GM15510 (cell line): ENCODE measurements around the gene KPNB1.

Source experiments
- POLR2A ChIP-seq: IDR thresholded peaks from 3 replicates; pipeline ENCODE4 v1.6.1; 2011; ENCODE audit warnings: borderline replicate concordance; ENCODE audit not compliant: insufficient read length; ENCODE audit errors: extremely low read depth

The KPNB1 gene

DNA sequence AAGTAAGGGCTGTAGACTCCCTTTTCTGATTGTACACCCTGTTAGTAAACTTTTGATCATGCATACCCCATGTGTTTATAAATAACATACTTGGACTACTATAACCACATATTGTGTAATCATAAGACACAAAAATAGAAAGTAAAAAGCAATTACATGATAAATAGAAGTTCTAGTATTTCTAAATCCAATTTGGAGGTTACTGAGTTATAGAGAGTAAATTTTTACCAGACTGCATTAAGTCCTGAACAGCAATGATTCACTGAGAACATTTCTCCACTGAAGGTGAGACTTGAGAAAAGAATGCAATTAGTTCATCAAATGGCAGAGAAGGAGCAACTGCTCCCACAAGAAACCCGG, 36.5 kb downstream of the KPNB1 start:
- TF ChIP-seq POLR2A, result no peak

DNA sequence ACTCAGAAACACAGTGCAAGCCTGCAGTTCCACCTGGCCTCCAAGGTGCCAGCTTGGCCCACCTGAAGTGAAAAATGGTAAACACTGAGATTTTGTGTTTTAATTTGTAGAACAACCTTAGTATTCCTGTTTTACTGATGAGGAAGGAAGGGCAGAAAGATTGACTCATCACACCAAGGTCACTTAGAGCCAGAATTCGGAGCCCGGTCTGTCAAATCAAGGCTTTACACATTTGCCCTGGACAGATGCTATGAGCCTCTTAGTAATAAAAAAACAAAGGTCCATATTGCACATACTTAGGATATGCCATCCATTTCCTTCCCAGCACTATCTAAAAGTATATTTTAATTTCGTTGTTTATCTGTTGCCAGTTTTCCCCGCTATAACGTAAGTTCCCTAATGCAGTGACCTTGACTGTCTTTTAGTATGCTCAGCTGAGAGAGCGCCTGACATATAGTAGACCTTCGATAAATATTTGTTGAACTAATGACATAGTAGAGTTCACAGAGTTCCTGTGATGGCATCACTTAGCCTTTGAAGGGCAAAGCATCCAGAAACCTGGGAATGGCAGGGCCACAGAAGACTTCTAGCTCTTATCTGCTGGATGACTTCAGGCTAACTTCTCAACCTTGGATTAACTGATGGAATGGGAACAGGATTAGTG, 37.1 kb downstream of the KPNB1 start:
- TF ChIP-seq POLR2A, result no peak

DNA sequence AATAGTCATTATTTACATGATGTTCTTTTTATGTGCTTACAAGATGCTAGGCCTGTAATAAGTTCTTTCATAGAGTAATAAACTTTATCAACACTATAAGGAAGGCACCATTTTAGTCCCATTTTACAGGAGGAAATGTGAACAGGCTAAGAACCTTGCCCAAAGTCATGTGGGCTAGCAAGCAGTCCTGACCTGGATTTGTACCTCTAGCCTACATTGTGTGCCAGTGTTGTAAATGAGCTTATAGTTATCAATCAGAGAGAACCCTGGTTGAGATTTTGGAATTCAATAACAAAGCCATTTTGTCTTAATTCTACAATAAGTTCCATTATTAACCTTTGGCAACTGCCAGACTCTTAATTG, 37.6 kb downstream of the KPNB1 start:
- TF ChIP-seq POLR2A, result no peak

DNA sequence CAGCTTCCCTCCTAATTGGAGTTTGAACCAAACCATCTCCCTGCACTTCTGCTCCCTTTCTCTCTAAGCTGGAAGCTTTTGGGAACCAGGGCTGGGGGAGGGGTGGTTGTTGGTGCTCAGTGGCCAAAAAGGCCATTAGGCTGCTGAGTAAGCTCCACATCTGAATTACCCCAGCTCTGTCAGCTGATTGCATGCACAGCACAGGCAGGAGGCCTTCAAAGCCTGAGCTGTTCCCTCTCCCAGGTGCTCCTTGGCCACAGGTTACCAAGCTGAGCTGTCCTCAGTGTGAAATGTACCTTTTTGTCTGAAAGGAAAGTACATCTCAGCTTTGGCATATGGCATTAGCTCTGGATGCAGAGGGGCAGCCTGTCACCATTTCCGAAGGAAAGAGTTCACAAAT, 38.0 kb downstream of the KPNB1 start:
- TF ChIP-seq POLR2A, result no peak

DNA sequence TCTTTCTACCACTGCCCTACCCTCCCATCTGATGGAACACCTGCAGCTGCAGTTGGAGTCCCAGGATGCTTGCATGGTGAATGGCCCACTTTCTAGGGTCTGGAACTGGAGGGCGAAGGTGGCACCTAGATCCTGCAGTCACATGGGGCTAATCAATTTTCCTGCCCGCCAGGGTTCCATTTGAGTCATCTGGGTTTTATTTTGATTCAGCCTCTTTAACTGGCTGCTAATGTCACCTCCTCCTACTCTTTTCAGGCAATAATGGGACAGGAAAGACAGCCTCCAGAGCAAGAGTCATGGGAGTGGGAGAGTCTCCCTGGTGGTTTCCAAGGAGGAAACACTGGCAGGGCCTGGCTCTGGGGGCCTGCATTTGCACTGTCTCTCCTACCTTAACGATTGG, 40.4 kb downstream of the KPNB1 start:
- TF ChIP-seq POLR2A, result no peak

DNA sequence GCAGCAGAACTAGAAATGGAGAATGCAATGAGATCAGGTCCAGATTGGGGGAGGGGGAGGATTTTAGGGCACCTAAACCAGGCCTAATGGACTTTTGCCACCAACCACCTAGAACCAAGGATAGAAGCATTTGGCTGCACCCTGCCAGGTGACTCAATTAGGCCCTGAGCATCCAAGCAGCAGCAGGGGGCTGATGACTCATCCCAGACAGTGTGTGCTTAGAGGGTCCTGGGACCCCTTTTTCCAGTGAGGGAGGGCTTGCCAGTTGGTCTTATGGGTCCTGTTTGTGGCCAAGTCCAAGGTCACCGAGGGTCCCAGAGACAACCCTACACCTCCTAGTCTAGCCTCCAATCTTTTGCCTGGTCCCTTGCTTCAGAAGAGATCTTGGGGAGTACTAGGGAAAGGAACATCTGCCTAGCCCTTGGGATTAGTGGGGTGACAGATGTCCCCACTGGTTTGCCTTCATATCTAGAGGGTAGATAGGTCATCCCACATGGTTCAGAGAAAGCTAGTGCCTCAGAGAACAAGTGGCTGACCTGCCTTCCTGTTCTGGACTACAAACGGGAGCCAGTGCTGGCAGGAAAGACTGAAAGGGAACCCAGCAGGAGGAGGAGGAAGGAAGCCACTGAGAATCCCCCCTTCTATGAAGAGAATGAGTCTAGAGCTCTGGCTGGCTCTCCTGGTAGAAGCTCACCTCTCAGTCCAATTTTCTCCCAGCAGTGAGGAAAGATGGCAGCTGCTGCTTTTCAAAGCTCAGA, 42.6 kb downstream of the KPNB1 start:
- no peak for TF ChIP-seq POLR2A

DNA sequence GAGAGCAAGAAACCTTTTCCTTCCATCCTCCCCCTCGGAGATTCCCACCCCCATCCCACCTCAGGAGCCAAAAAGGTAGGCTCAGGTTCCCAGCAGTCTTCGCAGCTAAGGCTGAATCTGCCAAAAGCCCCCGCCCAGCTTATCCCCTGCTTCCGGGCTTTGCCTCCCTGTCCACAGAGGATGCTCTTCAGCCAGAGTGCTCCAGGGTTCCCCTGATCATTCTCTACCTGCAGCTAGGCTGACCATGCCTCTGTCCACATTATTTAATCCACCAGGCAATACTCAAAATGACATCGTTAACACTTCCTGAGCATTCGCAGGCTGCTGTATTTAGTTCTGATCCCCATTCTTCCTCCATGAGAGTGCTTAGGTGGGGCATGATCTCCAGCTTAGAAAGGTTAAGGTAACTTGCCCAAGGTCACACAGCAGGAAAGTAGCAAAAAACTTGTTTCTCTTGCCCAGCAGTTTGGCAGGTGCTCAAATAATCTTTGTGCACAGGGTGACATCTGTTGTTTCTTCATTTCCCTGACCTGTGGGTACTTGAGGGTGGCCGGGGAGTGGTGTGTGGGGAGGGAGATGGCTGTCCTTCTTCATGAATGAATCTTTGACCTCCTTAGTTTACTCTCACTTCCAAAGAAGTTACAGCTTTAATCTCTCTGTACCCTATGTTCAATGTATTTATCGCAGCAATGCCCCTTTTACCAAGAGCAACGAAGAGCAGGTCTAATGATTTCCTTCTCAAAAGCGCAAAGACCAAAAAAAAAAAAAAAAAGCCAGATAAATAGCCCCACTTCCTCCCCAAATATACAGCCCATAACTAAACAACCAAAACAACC, 43.4 kb downstream of the KPNB1 start:
- TF ChIP-seq POLR2A, result no peak

DNA sequence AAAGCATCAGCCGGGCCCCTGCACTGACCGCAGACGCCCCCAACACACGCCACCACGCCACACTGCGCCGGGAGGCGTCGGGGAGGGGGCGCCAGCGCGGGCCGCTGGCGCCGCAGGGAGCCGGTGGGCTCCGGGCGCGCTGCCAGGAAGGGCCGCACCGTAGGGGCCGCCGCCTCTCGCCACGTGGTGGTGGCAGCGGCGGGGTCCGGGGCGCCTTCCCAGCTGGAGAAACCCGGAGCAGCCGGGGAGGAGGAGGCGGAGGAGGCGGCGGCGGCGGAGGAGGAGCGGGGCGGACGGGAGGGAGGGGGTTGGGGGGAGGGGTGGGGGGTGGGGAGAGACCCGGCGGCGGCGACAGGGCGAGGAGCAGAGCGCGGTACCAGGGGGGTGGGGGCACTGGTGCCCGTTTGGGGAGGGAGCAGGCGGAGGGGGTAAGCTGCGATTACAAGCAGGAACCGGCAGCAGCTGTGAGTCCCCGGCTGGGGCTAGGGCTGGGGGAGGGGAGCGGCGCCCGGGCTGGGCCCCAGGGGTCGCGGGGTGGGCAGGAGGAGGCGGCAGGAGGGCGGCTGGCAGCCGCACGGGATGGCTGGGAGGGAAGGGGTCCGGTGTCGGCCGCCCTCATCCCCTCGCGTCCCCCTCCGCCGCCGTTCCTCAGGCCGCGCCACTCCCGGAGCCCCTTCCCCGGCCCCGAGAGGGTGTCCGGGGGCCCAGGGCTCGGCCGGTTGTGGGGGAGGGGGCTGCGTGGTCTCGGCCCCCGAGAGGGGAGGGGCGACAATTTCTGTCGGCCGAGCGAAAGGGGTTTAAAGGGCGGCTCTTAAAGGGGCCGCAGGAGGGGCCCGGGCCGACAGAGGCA, 44.2 kb downstream of the KPNB1 start, which contains the start of gene TBKBP1:
TBKBP1 (plus strand) TSS at position 431 of the 850 bp plus-strand sequence. CDS start 1,952 bp downstream, outside the sequence.
- no peak for TF ChIP-seq POLR2A

DNA sequence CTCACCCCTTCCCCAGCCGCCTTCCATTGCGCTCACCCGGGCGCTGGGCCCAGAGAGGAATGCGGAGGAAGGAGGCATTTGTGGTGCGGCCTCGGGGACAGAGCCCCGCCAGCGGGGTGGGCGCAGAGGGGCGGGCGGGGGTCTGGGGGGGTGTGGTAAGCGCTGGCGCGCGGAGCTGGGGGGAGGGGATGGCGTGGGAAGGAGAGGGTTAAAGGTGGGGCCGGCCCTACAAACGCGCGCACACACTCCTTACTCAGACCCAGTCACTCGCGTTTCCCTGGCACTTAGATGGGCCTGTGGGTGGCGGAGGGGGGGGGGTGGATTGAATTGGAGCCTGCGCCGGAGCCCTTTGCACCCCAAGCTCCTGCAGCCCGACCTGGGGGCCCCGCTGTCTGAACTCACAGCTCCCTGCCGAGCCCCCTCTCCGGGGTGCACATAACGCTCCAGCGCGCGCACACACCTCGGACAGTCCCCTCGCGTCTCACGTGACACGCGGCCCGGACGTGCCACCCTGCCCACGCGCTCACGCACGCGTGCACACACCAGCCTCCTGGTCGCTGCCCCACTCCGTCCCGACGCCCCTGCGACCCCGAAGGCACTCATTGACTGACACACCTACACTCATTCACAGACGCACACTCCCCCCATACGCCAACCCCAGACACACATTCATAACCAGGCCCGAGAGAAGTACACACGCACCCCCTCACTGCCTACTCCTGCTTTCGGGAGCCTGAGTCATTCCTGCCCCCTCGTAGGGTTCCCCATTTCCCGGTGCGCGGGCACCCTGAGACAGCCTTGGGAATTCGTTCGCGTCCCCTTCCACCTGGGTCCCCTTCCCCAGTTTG, 45.1 kb downstream of the KPNB1 start:
- no peak for TF ChIP-seq POLR2A

DNA sequence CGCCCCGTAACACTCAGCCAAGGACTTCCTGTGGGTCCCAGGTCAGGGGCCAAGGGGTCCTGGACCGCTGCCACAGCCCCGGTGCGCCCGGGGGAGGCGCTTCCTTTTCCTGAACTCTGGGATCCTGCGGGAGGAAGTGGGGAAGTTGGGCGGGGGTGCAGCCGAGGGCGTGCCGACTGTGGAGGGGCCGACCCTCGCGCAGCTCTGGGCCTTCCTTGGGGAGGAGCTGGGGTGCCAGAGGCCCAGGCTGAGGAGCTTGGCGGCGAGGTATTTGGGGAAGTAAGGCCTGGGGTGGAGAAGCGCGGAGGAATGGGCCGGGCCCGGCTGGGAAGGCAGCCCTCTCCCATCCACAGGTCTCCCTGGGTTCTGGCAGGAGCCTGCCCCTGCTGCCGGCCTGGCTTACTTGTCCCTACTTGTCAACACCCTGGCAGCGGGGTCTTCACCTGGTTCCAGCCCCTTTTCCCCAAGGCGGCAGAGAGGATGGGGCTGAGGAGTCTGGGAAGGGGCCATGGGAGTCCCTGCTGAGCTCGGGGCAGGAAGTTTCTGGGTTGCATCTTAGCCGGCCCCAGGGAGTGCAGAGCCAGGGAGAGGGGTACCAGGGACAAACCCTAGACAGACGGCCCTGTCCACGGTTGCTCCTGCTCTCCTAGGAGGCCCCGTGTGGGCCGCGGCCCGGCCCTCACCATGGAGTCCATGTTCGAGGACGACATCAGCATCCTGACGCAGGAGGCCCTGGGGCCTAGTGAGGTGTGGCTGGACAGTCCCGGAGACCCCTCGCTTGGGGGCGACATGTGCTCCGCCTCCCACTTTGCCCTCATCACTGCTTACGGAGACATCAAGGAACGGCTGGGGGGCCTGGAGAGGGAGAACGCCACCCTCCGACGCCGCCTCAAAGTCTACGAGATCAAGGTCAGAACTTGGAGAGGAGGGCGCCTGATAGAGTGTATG, 46.0 kb downstream of the KPNB1 start:
- TF ChIP-seq POLR2A, result no peak

DNA sequence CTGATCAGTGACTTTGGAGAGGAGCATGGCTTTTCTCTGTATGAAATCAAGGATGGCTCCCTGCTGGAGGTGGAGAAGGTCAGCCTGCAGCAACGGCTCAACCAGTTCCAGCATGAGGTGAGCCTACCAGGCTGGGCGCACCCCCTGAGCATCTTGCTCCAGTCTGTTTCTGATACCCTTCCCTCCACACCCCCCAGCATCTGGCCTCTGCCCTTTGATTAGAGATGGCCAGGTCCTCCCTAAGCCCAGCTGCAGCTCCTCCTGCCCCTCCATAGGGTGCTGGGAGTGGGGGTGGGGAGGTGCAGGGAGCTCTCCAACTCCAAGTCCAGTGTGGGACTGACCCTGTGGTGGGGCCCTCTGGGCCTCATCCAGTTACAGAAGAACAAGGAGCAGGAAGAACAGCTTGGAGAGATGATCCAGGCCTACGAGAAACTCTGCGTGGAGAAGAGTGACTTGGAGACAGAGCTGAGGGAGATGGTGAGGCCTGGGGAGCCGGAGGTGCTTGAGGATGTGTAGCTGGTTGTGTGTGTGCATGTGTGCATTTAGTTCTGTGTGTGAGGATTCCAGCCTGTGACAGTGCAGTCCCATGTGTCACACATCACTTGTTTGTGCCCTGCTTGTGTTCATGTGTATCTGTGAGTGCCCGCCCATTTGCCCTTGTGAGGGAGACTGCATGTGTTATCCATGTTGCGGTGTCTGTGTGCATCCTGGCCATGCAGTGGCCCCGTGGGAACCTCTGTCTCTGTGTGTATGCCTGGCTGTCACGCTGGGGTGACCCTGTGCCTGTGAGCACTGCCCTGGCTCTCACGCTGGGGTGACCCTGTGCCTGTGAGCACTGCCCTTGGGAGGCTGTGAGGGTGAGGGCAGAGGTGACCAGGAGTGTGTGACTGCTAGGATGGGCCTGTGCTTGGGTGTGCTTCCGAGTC, 47.3 kb downstream of the KPNB1 start:
- TF ChIP-seq POLR2A, result no peak

DNA sequence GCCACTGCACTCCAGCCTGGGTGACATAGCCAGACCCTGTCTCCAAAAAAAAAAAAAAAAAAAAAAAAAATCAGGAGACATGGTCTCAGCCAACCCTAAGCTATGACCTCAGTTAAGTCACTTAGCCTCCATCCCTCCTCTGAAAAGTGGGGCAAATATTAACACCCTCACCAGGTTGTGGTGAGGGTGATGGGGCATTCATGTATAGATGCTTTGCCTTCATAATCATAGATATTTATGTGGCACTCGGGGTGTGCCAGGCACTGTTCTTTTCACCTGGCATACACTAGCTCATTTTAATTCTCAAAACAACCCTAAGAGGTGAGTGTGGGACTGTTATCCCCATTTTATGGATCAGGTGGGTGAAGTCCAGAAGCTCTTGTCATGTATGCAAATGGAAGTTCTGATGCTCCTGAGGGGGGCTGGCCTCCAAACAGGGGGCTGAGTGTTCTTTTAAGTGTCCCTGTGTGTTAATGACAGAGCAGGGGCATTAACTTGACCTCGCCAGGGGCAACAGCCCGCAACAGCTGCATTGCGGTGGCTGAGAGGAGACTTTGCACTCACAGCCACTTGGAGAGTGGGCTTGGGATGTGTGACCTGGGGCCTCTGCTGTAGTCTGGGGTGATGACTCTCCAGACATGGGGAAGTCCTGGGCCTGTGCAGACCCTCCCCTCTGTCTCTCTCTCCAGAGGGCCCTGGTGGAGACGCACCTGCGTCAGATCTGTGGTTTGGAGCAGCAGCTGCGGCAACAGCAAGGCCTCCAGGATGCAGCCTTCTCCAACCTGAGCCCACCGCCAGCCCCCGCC, 48.4 kb downstream of the KPNB1 start:
- no peak for TF ChIP-seq POLR2A
